Measurements from ENCODE around the gene FUOM. TPM values are rescaled to one million over a fixed set of nuclear protein-coding genes. Genes with fewer than 3 reads are reported as not detected.

FUOM gene
- total and polyA plus RNA-seq, 2 experiments from 2014 or later = 22.1 to 58.1 TPM

DNA sequence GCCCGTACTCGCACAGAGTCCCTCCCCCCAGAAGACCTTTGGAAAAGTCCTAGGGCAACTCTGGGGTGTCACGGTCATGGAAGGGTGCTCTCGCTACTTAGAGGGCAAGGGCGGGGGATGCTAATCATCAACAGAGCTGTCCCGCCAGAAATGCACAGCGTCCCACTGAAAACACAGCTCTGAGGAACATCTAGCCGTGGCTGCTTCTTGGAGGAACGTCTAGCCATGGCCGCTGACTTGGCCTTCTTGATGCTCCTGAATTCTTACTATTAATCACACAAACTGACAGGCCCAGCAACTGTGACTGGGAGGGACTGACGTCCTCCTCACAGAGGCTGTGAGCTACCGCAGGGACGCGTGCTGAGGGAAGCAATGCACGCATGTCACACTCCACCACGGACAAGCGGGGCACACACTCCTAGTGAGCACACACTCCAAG lies 50.9 kb downstream of the FUOM start:
- Histone ChIP-seq H3K9me3 (ENCODE audit: low read depth) (no peaks in the 10 kb centered on the region), H3K4me3 (no peak overlapping the region), H3K36me3 (peaks cover 18% of the 10 kb centered on the region), H3K27me3 (no peaks in the 10 kb centered on the region), H3K4me1 (ENCODE audit: low read depth) (peaks cover 5% of the 10 kb centered on the region), H3K27ac (no peak overlapping the region)
- DNase-seq (ENCODE audit: low read depth in 1 of 2, low spot score in 1 of 2) = no peak
- TF ChIP-seq, protein P1, sequence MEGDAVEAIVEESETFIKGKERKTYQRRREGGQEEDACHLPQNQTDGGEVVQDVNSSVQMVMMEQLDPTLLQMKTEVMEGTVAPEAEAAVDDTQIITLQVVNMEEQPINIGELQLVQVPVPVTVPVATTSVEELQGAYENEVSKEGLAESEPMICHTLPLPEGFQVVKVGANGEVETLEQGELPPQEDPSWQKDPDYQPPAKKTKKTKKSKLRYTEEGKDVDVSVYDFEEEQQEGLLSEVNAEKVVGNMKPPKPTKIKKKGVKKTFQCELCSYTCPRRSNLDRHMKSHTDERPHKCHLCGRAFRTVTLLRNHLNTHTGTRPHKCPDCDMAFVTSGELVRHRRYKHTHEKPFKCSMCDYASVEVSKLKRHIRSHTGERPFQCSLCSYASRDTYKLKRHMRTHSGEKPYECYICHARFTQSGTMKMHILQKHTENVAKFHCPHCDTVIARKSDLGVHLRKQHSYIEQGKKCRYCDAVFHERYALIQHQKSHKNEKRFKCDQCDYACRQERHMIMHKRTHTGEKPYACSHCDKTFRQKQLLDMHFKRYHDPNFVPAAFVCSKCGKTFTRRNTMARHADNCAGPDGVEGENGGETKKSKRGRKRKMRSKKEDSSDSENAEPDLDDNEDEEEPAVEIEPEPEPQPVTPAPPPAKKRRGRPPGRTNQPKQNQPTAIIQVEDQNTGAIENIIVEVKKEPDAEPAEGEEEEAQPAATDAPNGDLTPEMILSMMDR (IDR thresholded peaks at IDR 0.05; ENCODE audit: low read depth, low read length) = no peak

DNA sequence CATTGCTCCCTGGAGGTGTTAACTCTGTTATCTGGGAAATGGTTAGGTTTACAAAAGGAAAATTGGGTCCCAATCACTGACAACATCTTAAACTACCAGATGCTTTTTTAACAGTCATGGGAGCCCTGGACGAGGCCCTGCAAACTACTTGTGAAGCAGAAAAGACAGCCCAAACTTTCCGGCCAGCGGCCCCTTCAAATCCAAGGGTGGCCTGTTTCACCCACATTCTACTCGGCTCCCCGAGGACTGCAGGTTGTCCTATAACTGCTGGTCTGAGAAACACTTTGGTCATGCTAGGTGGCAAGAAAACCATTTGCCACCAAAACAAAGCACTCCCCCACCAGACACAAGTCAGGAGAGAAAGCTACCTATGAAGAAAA lies 51.7 kb downstream of the FUOM start:
- no peak overlapping the region for H3K4me3 ChIP-seq
- no peaks in the 10 kb centered on the region for H3K27me3 ChIP-seq
- no peaks in the 10 kb centered on the region for H3K9me3 ChIP-seq (ENCODE audit: low read depth)
- H3K27ac ChIP-seq = no peak overlapping the region
- H3K4me1 ChIP-seq (ENCODE audit: low read depth) = peaks cover 5% of the 10 kb centered on the region
- H3K36me3 ChIP-seq = peaks cover 9% of the 10 kb centered on the region
- no peak for DNase-seq (ENCODE audit: low read depth in 1 of 2, low spot score in 1 of 2)
- TF ChIP-seq, protein P1 (IDR thresholded peaks at IDR 0.05; ENCODE audit: low read depth, low read length) = no peak

Other genes starting within 250 kb of the FUOM start
- 14.4 and 33.9 TPM in 2 replicates for gene KNDC1, start 197.8 kb downstream of the FUOM start, total RNA-seq
- 10.8 and 12.4 TPM in 2 replicates for gene KNDC1, start 197.8 kb downstream of the FUOM start, polyA plus RNA-seq
- gene UTF1, start 127.8 kb downstream of the FUOM start, total RNA-seq = not detected in 2 replicates
- gene UTF1, start 127.8 kb downstream of the FUOM start, polyA plus RNA-seq = not detected in 2 replicates
- not detected in 2 replicates for gene VENTX, start 120.2 kb downstream of the FUOM start, total RNA-seq
- gene VENTX, start 120.2 kb downstream of the FUOM start, polyA plus RNA-seq = not detected in 2 replicates
- 2.8 and 6.9 TPM in 2 replicates for gene ADAM8, start 81.2 kb downstream of the FUOM start, total RNA-seq
- 2.3 and 3.7 TPM in 2 replicates for gene ADAM8, start 81.2 kb downstream of the FUOM start, polyA plus RNA-seq
- gene TUBGCP2, start 49.1 kb downstream of the FUOM start, total RNA-seq = 70.2 and 70.8 TPM in 2 replicates
- gene TUBGCP2, start 49.1 kb downstream of the FUOM start, polyA plus RNA-seq = 52.3 and 62.4 TPM in 2 replicates
- 53.7 and 67.1 TPM in 2 replicates for gene ZNF511, start 49.1 kb downstream of the FUOM start, total RNA-seq
- gene ZNF511, start 49.1 kb downstream of the FUOM start, polyA plus RNA-seq = 116 and 150 TPM in 2 replicates
- gene CALY, start 21.1 kb downstream of the FUOM start, total RNA-seq = 9.8 and 16.3 TPM in 2 replicates
- 12.3 and 14.8 TPM in 2 replicates for gene CALY, start 21.1 kb downstream of the FUOM start, polyA plus RNA-seq
- 0.35 and 2.3 TPM in 2 replicates for gene PRAP1, start 10.6 kb downstream of the FUOM start, total RNA-seq
- gene PRAP1, start 10.6 kb downstream of the FUOM start, polyA plus RNA-seq = 1.6 and 3.5 TPM in 2 replicates
- 111 and 159 TPM in 2 replicates for gene ECHS1, start 15.3 kb upstream of the FUOM start, total RNA-seq
- gene ECHS1, start 15.3 kb upstream of the FUOM start, polyA plus RNA-seq = 184 and 243 TPM in 2 replicates
- 14.8 and 15.8 TPM in 2 replicates for gene PAOX, start 21.2 kb upstream of the FUOM start, total RNA-seq
- gene PAOX, start 21.2 kb upstream of the FUOM start, polyA plus RNA-seq = 18.2 and 20.1 TPM in 2 replicates
- 35.3 and 65.1 TPM in 2 replicates for gene MTG1, start 36.1 kb upstream of the FUOM start, total RNA-seq
- gene MTG1, start 36.1 kb upstream of the FUOM start, polyA plus RNA-seq = 83.1 and 123 TPM in 2 replicates
- 0.33 and 0.63 TPM in 2 replicates for gene SPRN, start 66.6 kb upstream of the FUOM start, total RNA-seq
- 1.8 and 2.3 TPM in 2 replicates for gene SPRN, start 66.6 kb upstream of the FUOM start, polyA plus RNA-seq
- 0.74 and 5.6 TPM in 2 replicates for gene SCART1, start 95.9 kb upstream of the FUOM start, total RNA-seq
- gene SCART1, start 95.9 kb upstream of the FUOM start, polyA plus RNA-seq = 0.89 and 1.8 TPM in 2 replicates
- gene CYP2E1, start 169.3 kb upstream of the FUOM start, total RNA-seq = 1.1 and 4.1 TPM in 2 replicates
- 1.1 and 2.0 TPM in 2 replicates for gene CYP2E1, start 169.3 kb upstream of the FUOM start, polyA plus RNA-seq
- gene SYCE1, start 207.6 kb upstream of the FUOM start, total RNA-seq = not detected in 2 replicates
- gene SYCE1, start 207.6 kb upstream of the FUOM start, polyA plus RNA-seq = 0.18 TPM in 1 of 2 replicates, not detected in the other

All from cardiac muscle cell (in vitro differentiated cells and primary cell).